Hepatocyte (in vitro differentiated cells): ENCODE data around the gene RTP3. TPM values are rescaled to one million over a fixed set of nuclear protein-coding genes. Genes with fewer than 3 reads are reported as not detected.

Experiments used
- DNase-seq: peaks from one replicate; pipeline ENCODE4 v3.0.0-alpha.2; 2016; ENCODE audit warnings: low spot score
- H2AFZ ChIP-seq: fragments of 200-600 bp; sonication (generic); 2 replicates; pipeline ENCODE4 v1.6.0; 2016; ENCODE audit warnings: antibody characterized with exemption, mild to moderate bottlenecking
- H3K27ac ChIP-seq: fragments of 200-600 bp; sonication (generic); 2 replicates; pipeline ENCODE4 v1.5.1; 2016; ENCODE audit warnings: mild to moderate bottlenecking
- H3K27me3 ChIP-seq: fragments of 200-600 bp; sonication (generic); 2 replicates; pipeline ENCODE4 v1.6.1; 2016
- H3K36me3 ChIP-seq: fragments of 200-600 bp; sonication (generic); replicated peaks from 2 replicates; pipeline ENCODE4 v1.5.1; 2016; ENCODE audit warnings: low read depth; ENCODE audit not compliant: insufficient read depth
- H3K4me1 ChIP-seq: fragments of 200-600 bp; sonication (generic); 2 replicates; pipeline ENCODE4 v1.5.1; 2016; ENCODE audit warnings: mild to moderate bottlenecking, moderate library complexity; ENCODE audit not compliant: insufficient read depth
- H3K4me2 ChIP-seq: fragments of 200-600 bp; sonication (generic); 2 replicates; pipeline ENCODE4 v1.6.0; 2016
- H3K4me3 ChIP-seq: fragments of 200-600 bp; sonication (generic); 2 replicates; pipeline ENCODE4 v1.5.1; 2016; ENCODE audit warnings: mild to moderate bottlenecking
- H3K79me2 ChIP-seq: fragments of 200-600 bp; sonication (generic); 2 replicates; pipeline ENCODE4 v1.6.0; 2017; ENCODE audit warnings: mild to moderate bottlenecking
- H3K9me2 ChIP-seq: fragments of 200-600 bp; sonication (generic); replicated peaks from 2 replicates; pipeline ENCODE4 v1.6.0; 2017; ENCODE audit warnings: mild to moderate bottlenecking; ENCODE audit not compliant: insufficient read depth
- H3K9me3 ChIP-seq: fragments of 200-600 bp; sonication (generic); 2 replicates; pipeline ENCODE4 v1.5.1; 2016; ENCODE audit warnings: low read depth, mild to moderate bottlenecking
- H4K20me1 ChIP-seq: fragments of 200-600 bp; sonication (generic); 2 replicates; pipeline ENCODE4 v1.6.0; 2016; ENCODE audit warnings: mild to moderate bottlenecking; ENCODE audit not compliant: insufficient read depth, poor library complexity, severe bottlenecking
- EZH2 ChIP-seq: fragments of 200-600 bp; sonication (generic); IDR thresholded peaks from 2 replicates; pipeline ENCODE4 v1.6.1; 2016; ENCODE audit warnings: antibody characterized with exemption, mild to moderate bottlenecking, borderline replicate concordance
- EZH2phosphoT487 ChIP-seq: fragments of 200-600 bp; sonication (generic); IDR thresholded peaks from one replicate; pipeline ENCODE4 v1.6.1; 2018; ENCODE audit warnings: antibody characterized with exemption, mild to moderate bottlenecking, low read depth, moderate library complexity; ENCODE audit not compliant: unreplicated experiment, severe bottlenecking
- WGBS: methylation state at CpG from one replicate; pipeline ENCODE4 v1.1.6; 2016; ENCODE audit warnings: low lambda C conversion rate; ENCODE audit errors: missing lambda C conversion rate; 5-methylcytosine and 5-hydroxymethylcytosine counted together
- polyA plus RNA-seq: library from polyadenylated mRNA; unstranded; fragments of >200 nt; fragmentation: Nextera tagmentation; extraction: Ambion mirVana; gene quantifications from 2 replicates; pipeline ENCODE4 v1.2.1, GENCODE V29; 2016
- total RNA-seq: library from RNA; depleted of rRNA; stranded (reverse); fragments of >200 nt; gene quantifications from 2 replicates; pipeline ENCODE4 v1.2.3, GENCODE V29; 2014
- TF ChIP-seq, protein P1 (sequence below): fragments of 200-600 bp; sonication (generic); IDR thresholded peaks from 2 replicates; pipeline ENCODE4 v1.5.1; 2016; ENCODE audit warnings: antibody characterized with exemption, mild to moderate bottlenecking; ENCODE audit not compliant: poor library complexity

The RTP3 gene
- total and polyA plus RNA-seq, 2 experiments from 2014 or later: 1.8 to 2.0 TPM

DNA sequence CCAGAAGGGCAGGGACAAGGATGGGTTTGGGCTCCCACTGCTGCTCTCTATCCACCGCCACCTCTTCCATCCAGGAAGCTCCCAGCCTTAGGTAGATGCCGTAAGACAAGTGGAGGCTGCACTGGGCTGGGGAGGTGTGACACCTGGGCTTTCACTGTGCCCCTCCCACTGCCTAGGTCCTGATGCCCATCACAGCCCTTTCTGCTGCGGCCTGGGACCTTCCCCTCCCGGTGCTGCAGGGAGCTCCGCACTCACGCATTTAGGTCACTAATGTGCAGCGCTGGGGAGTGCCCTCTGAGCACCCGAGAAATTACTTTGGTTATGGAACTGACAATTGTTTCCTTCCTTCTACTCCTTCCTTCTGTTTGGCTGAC, 33.9 kb upstream of the RTP3 start:
- H3K9me2 ChIP-seq: no peaks in the 10 kb centered on the region
- WGBS: 91% methylated on average over 8 of the region's 8 CpGs
- no peak for TF ChIP-seq EZH2phosphoT487
- TF ChIP-seq EZH2: no peak
- TF ChIP-seq, protein P1, sequence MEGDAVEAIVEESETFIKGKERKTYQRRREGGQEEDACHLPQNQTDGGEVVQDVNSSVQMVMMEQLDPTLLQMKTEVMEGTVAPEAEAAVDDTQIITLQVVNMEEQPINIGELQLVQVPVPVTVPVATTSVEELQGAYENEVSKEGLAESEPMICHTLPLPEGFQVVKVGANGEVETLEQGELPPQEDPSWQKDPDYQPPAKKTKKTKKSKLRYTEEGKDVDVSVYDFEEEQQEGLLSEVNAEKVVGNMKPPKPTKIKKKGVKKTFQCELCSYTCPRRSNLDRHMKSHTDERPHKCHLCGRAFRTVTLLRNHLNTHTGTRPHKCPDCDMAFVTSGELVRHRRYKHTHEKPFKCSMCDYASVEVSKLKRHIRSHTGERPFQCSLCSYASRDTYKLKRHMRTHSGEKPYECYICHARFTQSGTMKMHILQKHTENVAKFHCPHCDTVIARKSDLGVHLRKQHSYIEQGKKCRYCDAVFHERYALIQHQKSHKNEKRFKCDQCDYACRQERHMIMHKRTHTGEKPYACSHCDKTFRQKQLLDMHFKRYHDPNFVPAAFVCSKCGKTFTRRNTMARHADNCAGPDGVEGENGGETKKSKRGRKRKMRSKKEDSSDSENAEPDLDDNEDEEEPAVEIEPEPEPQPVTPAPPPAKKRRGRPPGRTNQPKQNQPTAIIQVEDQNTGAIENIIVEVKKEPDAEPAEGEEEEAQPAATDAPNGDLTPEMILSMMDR: no peak
- H3K27me3 ChIP-seq: peaks cover 6% of the 10 kb centered on the region
- H3K79me2 ChIP-seq: no peaks in the 10 kb centered on the region
- no peaks in the 10 kb centered on the region for H3K4me1 ChIP-seq
- H3K4me2 ChIP-seq: no peak overlapping the region
- no peak overlapping the region for H3K27ac ChIP-seq
- no peak overlapping the region for H2AFZ ChIP-seq
- no peak overlapping the region for H3K4me3 ChIP-seq
- DNase-seq: no peak
- H3K36me3 ChIP-seq: no peaks in the 10 kb centered on the region
- no peaks in the 10 kb centered on the region for H3K9me3 ChIP-seq
- H4K20me1 ChIP-seq: no peaks in the 10 kb centered on the region

DNA sequence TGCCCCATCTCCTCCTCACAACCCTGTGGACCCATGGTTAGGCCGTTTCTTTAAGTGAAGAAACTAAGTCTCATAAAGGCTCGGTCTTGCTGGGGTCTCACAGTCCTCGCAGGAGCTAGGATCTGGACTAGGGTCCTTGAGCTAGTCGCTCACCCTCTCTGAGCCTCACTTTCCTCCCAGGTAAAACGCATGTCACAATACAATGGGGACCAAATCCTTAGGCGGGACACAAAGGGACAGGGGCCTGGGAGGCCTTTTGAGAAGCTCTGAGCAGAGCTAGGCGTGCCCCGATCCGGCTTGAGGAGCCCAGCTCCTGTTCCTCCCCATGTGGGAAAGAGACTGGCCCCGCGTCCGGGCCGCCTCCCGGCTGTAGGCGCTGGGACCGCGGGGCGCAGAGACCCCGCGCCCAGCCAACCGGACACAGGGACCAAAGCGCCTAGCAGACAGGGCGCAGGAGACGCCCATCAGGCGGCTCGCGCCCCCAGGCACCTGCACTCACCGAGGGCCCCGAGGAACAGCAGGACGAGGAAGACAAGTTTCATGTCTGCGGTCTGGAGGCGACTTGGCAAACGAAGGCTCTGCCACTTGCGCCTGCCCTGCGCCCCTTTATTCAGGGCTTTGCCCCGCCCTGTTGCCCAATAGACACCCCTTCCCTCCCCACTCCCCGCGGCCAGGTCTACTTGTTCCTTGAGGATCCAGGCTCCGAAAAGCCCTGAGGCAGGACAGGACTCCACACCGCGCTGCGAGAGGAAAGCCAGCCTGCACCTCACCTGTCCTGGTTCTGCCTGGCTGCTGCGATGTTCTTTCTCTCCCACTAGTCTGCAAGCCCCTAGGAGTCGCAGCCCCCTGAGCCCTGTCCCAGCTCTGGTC, 33.2 kb upstream of the RTP3 start, which contains the start of gene LTF:
Gene LTF (minus strand): TSS at position 580 of the 870 bp plus-strand sequence. CDS start 38 bp downstream, at position 542.
- no peak within 1 kb of the TSS for H3K27ac ChIP-seq
- H3K9me2 ChIP-seq: no peaks in the 10 kb centered on the region
- no peaks in the 10 kb centered on the region for H3K4me1 ChIP-seq
- no peak within 1 kb of the TSS for H3K4me3 ChIP-seq
- no peak within 1 kb of the TSS for H2AFZ ChIP-seq
- peaks cover 6% of the 10 kb centered on the region for H3K27me3 ChIP-seq
- no peak for TF ChIP-seq EZH2
- TF ChIP-seq, protein P1: no peak
- no peak for TF ChIP-seq EZH2phosphoT487
- H3K9me3 ChIP-seq: no peaks in the 10 kb centered on the region
- H3K79me2 ChIP-seq: no peaks in the 10 kb centered on the region
- no peaks in the 10 kb centered on the region for H4K20me1 ChIP-seq
- DNase-seq: no peak
- no peaks in the 10 kb centered on the region for H3K36me3 ChIP-seq
- WGBS: 90% methylated on average over 35 of the region's 44 CpGs
- H3K4me2 ChIP-seq: no peak within 1 kb of the TSS

DNA sequence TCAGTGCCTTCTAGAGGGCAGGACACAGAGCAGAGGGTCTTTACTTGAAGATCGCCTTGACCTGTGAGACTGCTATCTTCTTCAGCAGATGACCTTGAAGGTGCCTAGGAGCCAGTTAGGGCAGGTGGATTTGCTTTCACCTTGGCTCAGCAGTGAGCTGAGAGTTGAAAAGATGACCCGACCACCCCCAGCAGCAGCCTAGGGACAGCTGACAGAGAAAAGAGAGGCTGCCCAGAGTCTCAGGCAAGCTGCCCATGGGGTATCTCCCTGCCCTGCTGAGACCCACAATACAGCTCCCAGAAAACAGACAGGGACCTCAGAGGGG, 32.6 kb upstream of the RTP3 start:
- H3K79me2 ChIP-seq: no peaks in the 10 kb centered on the region
- H2AFZ ChIP-seq: no peak overlapping the region
- H3K4me3 ChIP-seq: no peak overlapping the region
- no peak overlapping the region for H3K27ac ChIP-seq
- no peak overlapping the region for H3K4me2 ChIP-seq
- DNase-seq: no peak
- H3K4me1 ChIP-seq: no peaks in the 10 kb centered on the region
- no peaks in the 10 kb centered on the region for H4K20me1 ChIP-seq
- H3K9me3 ChIP-seq: no peaks in the 10 kb centered on the region
- H3K36me3 ChIP-seq: no peaks in the 10 kb centered on the region
- TF ChIP-seq EZH2: no peak
- TF ChIP-seq EZH2phosphoT487: no peak
- TF ChIP-seq, protein P1: no peak
- H3K9me2 ChIP-seq: no peaks in the 10 kb centered on the region
- 85% methylated on average over 2 of the region's 2 CpGs for WGBS
- peaks cover 6% of the 10 kb centered on the region for H3K27me3 ChIP-seq
